Measurements from ENCODE around the gene ACOT11.

DNA sequence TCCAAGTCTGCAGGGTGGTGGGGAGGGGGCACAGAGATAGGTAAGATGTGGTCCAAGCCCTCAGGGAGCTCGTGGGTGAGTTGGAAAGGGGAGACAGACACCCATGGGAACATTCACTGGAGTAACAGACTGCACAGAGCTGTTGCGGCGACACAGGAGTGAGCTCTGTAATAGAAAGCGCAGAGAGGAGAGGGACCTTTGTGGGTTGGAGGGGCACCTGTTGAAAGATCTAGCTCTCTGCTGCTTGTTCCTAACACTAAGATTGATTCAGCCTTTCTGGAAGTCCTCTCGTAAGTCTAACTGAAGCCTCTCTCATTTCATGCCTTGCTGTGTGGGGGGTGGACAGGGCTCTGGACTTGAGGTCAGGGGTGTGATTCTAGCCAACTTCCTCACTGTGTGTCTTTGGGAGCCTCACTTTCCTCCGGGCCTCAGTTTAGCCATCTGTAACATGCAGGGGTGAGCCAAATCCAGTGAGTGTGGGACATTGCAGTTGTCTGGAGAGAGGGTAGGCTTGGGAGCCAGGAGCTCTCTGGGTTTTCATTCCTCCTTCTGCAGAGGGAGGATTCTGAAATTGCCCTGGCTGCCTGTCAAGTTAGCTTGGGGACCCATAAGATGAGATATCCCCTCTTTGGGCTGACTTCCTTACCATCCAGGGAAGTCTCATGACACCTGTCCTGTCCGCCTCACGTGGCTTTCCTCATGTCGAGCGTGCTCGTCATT lies 2.0 kb upstream of the ACOT11 start:
- no peak for TF ChIP-seq PAX5 (IDR thresholded peaks at IDR 0.05; ENCODE audit: insufficient read depth, low read length, severe bottlenecking)
- TF ChIP-seq POLR2A (IDR thresholded peaks at IDR 0.05; ENCODE audit: low read depth, low read length) = no peak
